ENCODE measurements around the gene LEFTY2.

DNA sequence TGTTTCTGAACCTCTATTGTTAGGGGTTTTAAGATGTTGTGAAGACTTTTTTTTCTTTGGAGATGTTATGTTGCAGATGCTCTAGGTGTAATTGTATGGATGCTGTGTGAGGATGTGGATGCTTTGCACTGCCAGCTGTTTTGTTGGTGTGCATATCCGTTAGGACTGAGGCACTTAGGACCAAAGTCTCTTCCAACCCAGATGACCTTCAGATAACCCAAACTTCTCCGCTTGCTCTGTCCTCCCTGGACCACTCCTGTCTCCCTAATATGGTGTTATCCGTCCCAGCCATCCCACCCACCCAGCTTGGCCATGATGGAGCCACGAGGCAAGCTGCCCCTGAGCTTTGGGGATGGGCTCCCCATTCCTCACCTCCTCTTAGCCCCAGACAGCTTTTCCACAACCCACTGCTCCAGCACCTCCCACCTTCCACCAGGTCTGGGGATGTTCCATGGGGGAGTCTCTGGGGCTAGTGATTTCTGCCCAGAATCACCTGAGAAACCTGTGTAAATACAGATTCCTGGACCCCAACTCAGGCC, 5.1 kb upstream of the LEFTY2 start:
- TF ChIP-seq ZFP30 (CRISPR knock-in tag; IDR thresholded peaks at IDR 0.05), result no peak
- TF ChIP-seq, protein P1, sequence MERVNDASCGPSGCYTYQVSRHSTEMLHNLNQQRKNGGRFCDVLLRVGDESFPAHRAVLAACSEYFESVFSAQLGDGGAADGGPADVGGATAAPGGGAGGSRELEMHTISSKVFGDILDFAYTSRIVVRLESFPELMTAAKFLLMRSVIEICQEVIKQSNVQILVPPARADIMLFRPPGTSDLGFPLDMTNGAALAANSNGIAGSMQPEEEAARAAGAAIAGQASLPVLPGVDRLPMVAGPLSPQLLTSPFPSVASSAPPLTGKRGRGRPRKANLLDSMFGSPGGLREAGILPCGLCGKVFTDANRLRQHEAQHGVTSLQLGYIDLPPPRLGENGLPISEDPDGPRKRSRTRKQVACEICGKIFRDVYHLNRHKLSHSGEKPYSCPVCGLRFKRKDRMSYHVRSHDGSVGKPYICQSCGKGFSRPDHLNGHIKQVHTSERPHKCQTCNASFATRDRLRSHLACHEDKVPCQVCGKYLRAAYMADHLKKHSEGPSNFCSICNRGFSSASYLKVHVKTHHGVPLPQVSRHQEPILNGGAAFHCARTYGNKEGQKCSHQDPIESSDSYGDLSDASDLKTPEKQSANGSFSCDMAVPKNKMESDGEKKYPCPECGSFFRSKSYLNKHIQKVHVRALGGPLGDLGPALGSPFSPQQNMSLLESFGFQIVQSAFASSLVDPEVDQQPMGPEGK (CRISPR knock-in tag; IDR thresholded peaks at IDR 0.05; ENCODE audit: borderline replicate concordance), result no peak
